HCT116 (cell line): ENCODE data around the gene BRDT. TPM values are rescaled to one million over a fixed set of nuclear protein-coding genes. Genes with fewer than 3 reads are reported as not detected.

ENCODE experiments used
- total RNA-seq: library from RNA; stranded (reverse); gene quantifications from one replicate; pipeline ENCODE4 v1.2.1, GENCODE V29; 2021; ENCODE audit not compliant: unreplicated experiment

BRDT gene
- total RNA-seq, 1 experiment from 2014 or later, result not detected

Other genes starting within 250 kb of the BRDT start
- 7.1 TPM for gene TGFBR3, start 63.2 kb upstream of the BRDT start, total RNA-seq
- 2.6 TPM for gene EPHX4, start 80.6 kb downstream of the BRDT start, total RNA-seq
- gene SETSIP, start 126.0 kb downstream of the BRDT start, total RNA-seq, result 0.27 TPM
- 2.8 TPM for gene BTBD8, start 130.9 kb downstream of the BRDT start, total RNA-seq